Endothelial cell of umbilical vein (primary cell): ENCODE data around the gene GPANK1. TPM values are rescaled to one million over a fixed set of nuclear protein-coding genes. Genes with fewer than 3 reads are reported as not detected.

Source experiments
- BruUV-seq: library from RNA; stranded (reverse); fragments of 400-500 nt; replicated peaks from 2 replicates; lab custom pipeline; 2021; lab: Mats Ljungman, UMichigan
- CTCF ChIA-PET: fragments of 300-600, 350-600 bp; sonication (Branson Sonifier 250); formaldehyde crosslinking; loops from one replicate; lab custom pipeline; 2021; ENCODE audit warnings: antibody characterized with exemption, inconsistent platforms; lab: Charles Lee
- POLR2A ChIA-PET: fragments of 300-600, 350-600 bp; sonication (Branson Sonifier 250); formaldehyde crosslinking; loops from one replicate; lab custom pipeline; 2021; ENCODE audit warnings: antibody characterized with exemption, inconsistent platforms; lab: Charles Lee
- DNase-seq: peaks from one replicate; pipeline ENCODE4 v3.0.0-alpha.2; 2011; ENCODE audit warnings: low read depth, low spot score
- FAIRE-seq: peaks from 2 replicates; lab custom pipeline; 2011; peaks lifted over from hg19 to GRCh38; lab: Jason Lieb, UNC
- H2AFZ ChIP-seq: 2 replicates; pipeline ENCODE4 v1.6.0; 2012; ENCODE audit warnings: low read depth, low read length, control low read depth, inconsistent platforms
- H3K27ac ChIP-seq: 2 replicates; pipeline ENCODE4 v1.5.1; 2011; ENCODE audit warnings: low read depth, mild to moderate bottlenecking, control low read depth, low read length, moderate library complexity; ENCODE audit not compliant: insufficient read depth
- H3K27me3 ChIP-seq, 2 experiments: 2 replicates each; pipeline versions ENCODE4 v1.6.0 to v1.6.1; 2011; ENCODE audit warnings: low read length in 2 of 2, mixed read lengths in 1 of 2; ENCODE audit not compliant: control insufficient read depth in 2 of 2, insufficient read depth in 2 of 2
- H3K36me3 ChIP-seq, 2 experiments: 2 replicates in 1 of 2; 3 replicates in 1 of 2; pipeline ENCODE4 v1.5.1; 2011; ENCODE audit warnings: low read length in 2 of 2, mild to moderate bottlenecking in 1 of 2, moderate library complexity in 1 of 2; ENCODE audit not compliant: control insufficient read depth in 2 of 2, insufficient read depth in 2 of 2; ENCODE audit errors: extremely low read depth in 1 of 2
- H3K4me1 ChIP-seq: 3 replicates; pipeline ENCODE4 v1.5.1; 2011; ENCODE audit warnings: mild to moderate bottlenecking, low read length; ENCODE audit not compliant: control insufficient read depth, insufficient read depth; ENCODE audit errors: extremely low read depth
- H3K4me2 ChIP-seq: 2 replicates; pipeline ENCODE4 v1.6.1; 2011; ENCODE audit warnings: low read length, control low read depth, mixed read lengths; ENCODE audit not compliant: insufficient read depth
- H3K4me3 ChIP-seq, 3 experiments: fragments of 200-600 bp in 1 of 3; sonication (generic), shearing (Covaris generic) in 1 of 3; replicated peaks in 1 of 3; 2 replicates each; pipeline ENCODE4 v1.5.1; 2011 to 2016; ENCODE audit warnings: control low read depth in 3 of 3, low read length in 3 of 3, mild to moderate bottlenecking in 2 of 3, inconsistent platforms in 1 of 3, low read depth in 1 of 3, moderate library complexity in 1 of 3; ENCODE audit not compliant: insufficient read depth in 1 of 3
- H3K79me2 ChIP-seq: 2 replicates; pipeline ENCODE4 v1.6.0; 2012; ENCODE audit warnings: low read length, inconsistent platforms; ENCODE audit not compliant: control insufficient read depth, insufficient read depth
- H3K9ac ChIP-seq: replicated peaks from 2 replicates; pipeline ENCODE3; 2011; ENCODE audit warnings: low read length, control low read depth; ENCODE audit not compliant: insufficient read depth; ENCODE audit errors: extremely low read depth
- H3K9me1 ChIP-seq: replicated peaks from 3 replicates; pipeline ENCODE4 v1.6.0; 2011; ENCODE audit warnings: mild to moderate bottlenecking, low read length; ENCODE audit not compliant: control insufficient read depth, insufficient read depth; ENCODE audit errors: extremely low read depth
- H3K9me3 ChIP-seq: replicated peaks from 2 replicates; pipeline ENCODE4 v1.5.1; 2012; ENCODE audit warnings: low read length, inconsistent platforms; ENCODE audit not compliant: control insufficient read depth, insufficient read depth
- H4K20me1 ChIP-seq: replicated peaks from 2 replicates; pipeline ENCODE3; 2011; ENCODE audit warnings: mild to moderate bottlenecking, low read length; ENCODE audit not compliant: control insufficient read depth, insufficient read depth; ENCODE audit errors: extremely low read depth
- EZH2 ChIP-seq: IDR thresholded peaks from 2 replicates; pipeline ENCODE4 v1.6.1; 2012; ENCODE audit warnings: borderline replicate concordance, low read depth, mild to moderate bottlenecking, moderate library complexity, low read length, inconsistent platforms; ENCODE audit not compliant: severe bottlenecking
- FOS ChIP-seq: IDR thresholded peaks from 2 replicates; pipeline ENCODE4 v1.6.1; 2011; ENCODE audit warnings: mild to moderate bottlenecking, low read length, moderate library complexity, borderline replicate concordance; ENCODE audit not compliant: insufficient read depth
- GATA2 ChIP-seq: IDR thresholded peaks from 2 replicates; pipeline ENCODE4 v1.7.0; 2011; ENCODE audit warnings: low read depth, mild to moderate bottlenecking, moderate library complexity, mixed read lengths, low read length; ENCODE audit not compliant: insufficient read length, insufficient read depth
- JUN ChIP-seq: IDR thresholded peaks from 2 replicates; pipeline ENCODE4 v1.6.1; 2011; ENCODE audit warnings: borderline replicate concordance, low read depth; ENCODE audit not compliant: insufficient read length, insufficient read depth
- MAX ChIP-seq: IDR thresholded peaks from 2 replicates; pipeline ENCODE4 v1.6.1; 2011; ENCODE audit not compliant: insufficient read depth, insufficient read length
- MYC ChIP-seq: IDR thresholded peaks from one replicate; pipeline ENCODE4 v1.6.1; 2011; ENCODE audit warnings: mild to moderate bottlenecking, low read depth, low read length
- POLR2A ChIP-seq: IDR thresholded peaks from 2 replicates; pipeline ENCODE4 v1.6.1; 2012; ENCODE audit warnings: low read depth, mild to moderate bottlenecking, control low read depth, low read length
- POLR2AphosphoS5 ChIP-seq: IDR thresholded peaks from 2 replicates; pipeline ENCODE4 v1.6.1; 2012; ENCODE audit warnings: low read depth, mild to moderate bottlenecking, control low read depth, low read length, moderate library complexity; ENCODE audit not compliant: insufficient read depth
- dilution Hi-C: fragments of 300-500 bp; cut with MboI; formaldehyde crosslinking; loops from one replicate; pipeline ENCODE4 v1.15.0; 2019; ENCODE audit warnings: low sequenced_read_pairs; ENCODE audit not compliant: extremely low pct_ligation_motif_present
- intact Hi-C: fragments of 100-400 bp; cut with micrococcal nuclease; formaldehyde crosslinking; loops from one replicate; pipeline ENCODE4 v1.10.0; 2022
- polyA plus RNA-seq, 4 experiments: library from polyadenylated mRNA; depleted of rRNA in 3 of 4; stranded (reverse) in 3 of 4; unstranded in 1 of 4; fragments of >200 nt; gene quantifications; 2 replicates each; pipeline versions ENCODE4 v1.2.1 to v1.2.3, GENCODE V29; 2011 to 2012; ENCODE audit warnings: missing spikeins in 1 of 4
- total RNA-seq: library from RNA; stranded (reverse); gene quantifications from 2 replicates; pipeline ENCODE4 v1.2.3, GENCODE V29; 2021
- TF ChIP-seq, protein P1 (sequence below), 2 donors: IDR thresholded peaks; 1 replicate in 1 of 2; 2 replicates in 1 of 2; pipeline ENCODE4 v1.5.1; 2011; ENCODE audit warnings: low read length in 2 of 2, mild to moderate bottlenecking in 2 of 2, moderate library complexity in 2 of 2, control low read depth in 1 of 2, inconsistent platforms in 1 of 2, low read depth in 1 of 2; ENCODE audit not compliant: insufficient read depth in 1 of 2; ENCODE audit errors: extremely low read depth in 1 of 2

GPANK1 gene
- total and polyA plus RNA-seq, 2 donors (not counting 3 experiments of a cell fraction or from before 2014, with no cell fraction given): 12.6 to 17.5 TPM

DNA sequence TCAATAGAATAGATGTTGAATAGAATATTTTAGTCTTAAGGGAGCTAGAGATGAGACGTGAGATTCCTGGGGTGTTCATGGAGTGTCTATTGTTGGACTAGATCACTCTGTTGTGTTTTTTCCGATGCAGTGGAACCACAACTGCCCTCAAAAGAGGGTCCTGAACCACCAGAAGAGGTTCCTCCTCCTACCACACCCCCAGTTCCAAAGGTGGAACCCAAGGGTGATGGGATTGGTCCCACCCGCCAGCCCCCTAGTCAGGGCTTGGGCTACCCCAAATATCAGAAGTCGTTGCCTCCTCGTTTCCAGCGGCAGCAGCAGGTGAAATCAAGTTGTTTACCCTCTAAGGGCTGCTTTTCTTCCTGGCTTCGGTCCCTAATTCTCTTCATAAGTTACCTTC lies 35.8 kb downstream of the GPANK1 start:
- H3K9me3 ChIP-seq: no peaks in the 10 kb centered on the region
- intact Hi-C loops (no loop called here), dilution Hi-C loops (no loop called here)
- no peak for DNase-seq
- no peak for FAIRE-seq
- H3K79me2 ChIP-seq: peaks cover 49% of the 10 kb centered on the region
- H3K4me1 ChIP-seq: no peaks in the 10 kb centered on the region
- no peak overlapping the region for H3K9ac ChIP-seq
- TF ChIP-seq MAX: no peak
- no peak for TF ChIP-seq EZH2
- TF ChIP-seq GATA2: no peak
- TF ChIP-seq JUN: no peak
- TF ChIP-seq POLR2A: no peak
- no peak for TF ChIP-seq MYC
- no peak for TF ChIP-seq FOS
- TF ChIP-seq POLR2AphosphoS5: no peak
- TF ChIP-seq, protein P1, sequence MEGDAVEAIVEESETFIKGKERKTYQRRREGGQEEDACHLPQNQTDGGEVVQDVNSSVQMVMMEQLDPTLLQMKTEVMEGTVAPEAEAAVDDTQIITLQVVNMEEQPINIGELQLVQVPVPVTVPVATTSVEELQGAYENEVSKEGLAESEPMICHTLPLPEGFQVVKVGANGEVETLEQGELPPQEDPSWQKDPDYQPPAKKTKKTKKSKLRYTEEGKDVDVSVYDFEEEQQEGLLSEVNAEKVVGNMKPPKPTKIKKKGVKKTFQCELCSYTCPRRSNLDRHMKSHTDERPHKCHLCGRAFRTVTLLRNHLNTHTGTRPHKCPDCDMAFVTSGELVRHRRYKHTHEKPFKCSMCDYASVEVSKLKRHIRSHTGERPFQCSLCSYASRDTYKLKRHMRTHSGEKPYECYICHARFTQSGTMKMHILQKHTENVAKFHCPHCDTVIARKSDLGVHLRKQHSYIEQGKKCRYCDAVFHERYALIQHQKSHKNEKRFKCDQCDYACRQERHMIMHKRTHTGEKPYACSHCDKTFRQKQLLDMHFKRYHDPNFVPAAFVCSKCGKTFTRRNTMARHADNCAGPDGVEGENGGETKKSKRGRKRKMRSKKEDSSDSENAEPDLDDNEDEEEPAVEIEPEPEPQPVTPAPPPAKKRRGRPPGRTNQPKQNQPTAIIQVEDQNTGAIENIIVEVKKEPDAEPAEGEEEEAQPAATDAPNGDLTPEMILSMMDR (IDR thresholded peaks at IDR 0.05; ENCODE audit: extremely low read depth in 1 of 2, insufficient read depth in 1 of 2, low read depth in 1 of 2, low read length in 2 of 2): no peak
- BruUV-seq: no TSS peak
- ChIA-PET CTCF (interaction anchor here (1.1 kb wide), 1 partner anchor 78 kb away, joined by 5 read pairs; no protein-coding TSS in a partner anchor), POLR2A (no interaction called here)
- H3K36me3 ChIP-seq: peaks cover 48 to 86% of the 10 kb centered on the region in 2 experiments
- no peaks in the 10 kb centered on the region for H3K9me1 ChIP-seq
- no peaks in the 10 kb centered on the region for H3K27me3 ChIP-seq
- H3K4me3 ChIP-seq: no peak overlapping the region
- no peak overlapping the region for H3K27ac ChIP-seq
- no peak overlapping the region for H2AFZ ChIP-seq
- peaks cover 3% of the 10 kb centered on the region for H4K20me1 ChIP-seq
- no peak overlapping the region for H3K4me2 ChIP-seq
